Endothelial cell (in vitro differentiated cells): ENCODE measurements around the gene GAK. TPM values are rescaled to one million over a fixed set of nuclear protein-coding genes. Genes with fewer than 3 reads are reported as not detected.
A peak's percentile ranks its signal among the peaks of the same experiment; 100 is the strongest.
"Not testable (repeated sequence)": the region's sequence is repeated elsewhere in the genome, so short reads cannot be mapped to it uniquely, and the experiment has no call there.

Experiments
- DNase-seq: peaks from one replicate; pipeline ENCODE4 v3.0.0; 2021; ENCODE audit warnings: low spot score
- H3K27ac Mint-ChIP-seq: one replicate; pipeline ENCODE4 v1.8.0; 2021; ENCODE audit warnings: mixed read lengths, inconsistent platforms; ENCODE audit not compliant: unreplicated experiment
- H3K27me3 Mint-ChIP-seq: one replicate; pipeline ENCODE4 v1.8.0; 2021; ENCODE audit warnings: mild to moderate bottlenecking, moderate library complexity, mixed read lengths, inconsistent platforms; ENCODE audit not compliant: unreplicated experiment
- H3K36me3 Mint-ChIP-seq: one replicate; pipeline ENCODE4 v1.8.0; 2021; ENCODE audit warnings: mild to moderate bottlenecking, low read depth, mixed read lengths, inconsistent platforms; ENCODE audit not compliant: unreplicated experiment
- H3K4me1 Mint-ChIP-seq: one replicate; pipeline ENCODE4 v1.8.0; 2021; ENCODE audit warnings: mild to moderate bottlenecking, mixed read lengths, inconsistent platforms; ENCODE audit not compliant: unreplicated experiment
- H3K4me3 Mint-ChIP-seq: one replicate; pipeline ENCODE4 v1.8.0; 2021; ENCODE audit warnings: mild to moderate bottlenecking, mixed read lengths, inconsistent platforms; ENCODE audit not compliant: unreplicated experiment
- H3K9me3 Mint-ChIP-seq: one replicate; pipeline ENCODE4 v1.8.0; 2021; ENCODE audit warnings: mixed read lengths, inconsistent platforms; ENCODE audit not compliant: unreplicated experiment
- CTCF ChIP-seq: fragments of 200-600 bp; sonication (generic); IDR thresholded peaks from one replicate; pipeline ENCODE4 v1.5.0; 2021; ENCODE audit warnings: antibody characterized with exemption; ENCODE audit not compliant: unreplicated experiment
- total RNA-seq: library from RNA; stranded (reverse); fragmentation: NEBNext Ultra II Directional; extraction: Animal tissue kit (Norgen Biotek cat#: 25700); gene quantifications from one replicate; pipeline ENCODE4 v1.2.1, GENCODE V29; 2021; ENCODE audit not compliant: unreplicated experiment

Gene GAK
- total RNA-seq, 1 donor from 2014 or later, result 112 TPM

GRCh38 chr4:945274-946102 lies 13.4 kb upstream of the GAK start:
- DNase-seq, result no peak
- TF ChIP-seq CTCF, result no peak
- H3K27ac Mint-ChIP-seq, result no peak overlapping the region
- H3K36me3 Mint-ChIP-seq, result peaks cover under 1% of the 10 kb centered on the region
- peaks cover 12% of the 10 kb centered on the region for H3K27me3 Mint-ChIP-seq
- H3K4me3 Mint-ChIP-seq, result peak overlapping the region; percentile 48
- H3K9me3 Mint-ChIP-seq, result no peaks in the 10 kb centered on the region
- peaks cover 5% of the 10 kb centered on the region for H3K4me1 Mint-ChIP-seq

DNA sequence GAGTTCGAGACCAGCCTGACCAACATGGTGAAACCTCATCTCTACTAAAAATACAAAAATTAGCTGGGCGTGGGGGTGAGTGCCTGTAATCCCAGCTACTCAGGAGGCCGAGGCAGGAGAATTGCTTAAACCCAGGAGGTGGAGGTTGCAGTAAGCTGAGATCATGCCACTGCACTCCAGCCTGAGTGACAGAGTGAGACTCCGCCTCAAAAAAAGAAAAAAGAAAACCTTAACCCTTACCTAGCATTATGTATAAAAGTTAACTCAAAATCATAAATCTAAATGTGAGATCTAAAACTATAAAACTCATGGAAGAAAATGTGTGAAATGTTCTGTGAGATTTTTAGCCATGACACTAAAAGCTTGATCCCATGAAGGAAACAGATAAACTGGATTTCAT lies 7.4 kb upstream of the GAK start:
- H3K9me3 Mint-ChIP-seq, H3K36me3 Mint-ChIP-seq, H3K27me3 Mint-ChIP-seq, DNase-seq, H3K4me3 Mint-ChIP-seq, H3K27ac Mint-ChIP-seq, H3K4me1 Mint-ChIP-seq: not testable (repeated sequence)

DNA sequence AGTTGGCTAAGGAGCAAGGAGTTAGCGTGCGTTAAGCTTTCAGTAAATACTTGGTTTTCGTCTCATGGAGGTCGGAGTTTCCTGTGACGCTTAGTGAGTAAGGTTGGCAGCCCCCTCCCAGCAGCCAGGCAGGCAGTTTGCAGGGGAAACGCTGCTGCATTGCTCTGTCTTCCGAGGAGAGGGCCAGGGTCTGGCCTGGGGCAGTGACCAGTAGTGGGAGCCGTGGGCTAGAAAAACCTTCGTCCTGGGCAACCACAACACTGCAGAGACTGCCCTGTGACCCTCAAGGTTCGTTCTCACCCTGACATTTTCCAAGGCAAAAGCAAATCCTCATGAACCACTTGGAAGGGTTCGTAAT lies 576 bp upstream of the GAK start:
- TF ChIP-seq CTCF, result no peak
- Mint-ChIP-seq H3K27me3 (peaks cover 8% of the 10 kb centered on the region), H3K27ac (peak overlapping the region; percentile 77), H3K4me3 (peak overlapping the region; percentile 94), H3K9me3 (no peaks in the 10 kb centered on the region), H3K36me3 (no peaks in the 10 kb centered on the region), H3K4me1 (peaks cover 25% of the 10 kb centered on the region)
- peak; percentile 43 for DNase-seq

DNA sequence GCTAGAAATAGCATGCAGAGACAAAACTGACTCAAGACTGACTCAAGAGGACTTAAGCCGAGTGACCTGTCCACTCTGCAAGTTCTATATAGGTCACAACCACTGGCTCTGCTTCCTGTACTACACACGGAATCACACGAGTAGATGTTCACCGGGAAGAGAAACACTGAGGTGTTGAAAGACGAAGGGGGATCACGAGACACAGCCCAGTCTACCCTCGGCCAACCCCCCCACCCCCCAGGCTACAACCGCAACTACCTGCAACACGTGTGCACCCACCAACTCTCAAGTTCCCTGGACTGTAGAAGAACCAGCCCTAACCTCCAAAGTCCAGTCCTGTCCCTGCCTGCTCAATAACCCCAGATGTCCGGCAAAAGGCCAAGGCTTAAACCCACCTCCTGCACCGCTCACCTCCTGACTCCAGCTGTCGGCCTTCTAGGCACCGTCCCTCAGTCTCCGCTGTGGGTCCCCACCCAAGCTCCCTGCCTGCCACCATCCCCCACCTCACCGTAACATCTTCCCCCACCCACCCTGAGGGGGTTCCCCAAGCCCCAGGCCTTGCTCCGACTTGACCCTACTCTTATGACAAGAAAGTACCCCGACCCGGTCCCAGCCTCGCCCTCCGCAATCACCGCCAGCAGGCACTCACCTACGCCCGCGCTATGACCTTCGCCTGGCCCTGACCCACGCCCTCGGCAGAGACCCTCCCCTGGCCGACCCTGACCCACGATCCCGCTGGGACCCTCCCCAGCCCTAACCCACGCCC lies 739 bp downstream of the GAK start:
- Mint-ChIP-seq H3K27me3 (peaks cover 8% of the 10 kb centered on the region), H3K4me3 (peak overlapping the region; percentile 94), H3K4me1 (peaks cover 24% of the 10 kb centered on the region), H3K27ac (peak overlapping the region; percentile 82), H3K36me3 (no peaks in the 10 kb centered on the region), H3K9me3 (no peaks in the 10 kb centered on the region)
- no peak for TF ChIP-seq CTCF
- DNase-seq, result no peak

DNA sequence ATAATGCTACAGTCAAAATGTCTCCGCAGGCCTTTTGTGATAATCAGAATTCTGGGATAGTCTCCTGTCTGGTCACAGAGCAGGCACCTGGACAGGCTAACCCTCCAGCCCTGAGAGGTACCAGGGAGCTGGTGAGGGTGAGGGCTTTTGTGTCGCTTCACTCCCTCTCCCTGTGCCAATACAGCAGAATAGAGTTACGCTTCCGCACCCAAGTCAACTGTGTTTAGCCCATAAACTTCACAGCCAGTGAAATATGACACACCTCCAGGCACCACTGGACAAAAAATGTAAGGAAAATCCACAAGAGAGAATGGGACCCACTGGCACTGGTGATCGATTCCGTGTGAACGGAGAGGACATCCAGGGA lies 1.3 kb downstream of the GAK start:
- no peak for DNase-seq
- no peaks in the 10 kb centered on the region for H3K9me3 Mint-ChIP-seq
- H3K4me1 Mint-ChIP-seq, result peaks cover 22% of the 10 kb centered on the region
- peaks cover 8% of the 10 kb centered on the region for H3K27me3 Mint-ChIP-seq
- peaks cover 4% of the 10 kb centered on the region for H3K36me3 Mint-ChIP-seq
- peak overlapping the region; percentile 94 for H3K4me3 Mint-ChIP-seq
- peak overlapping the region; percentile 82 for H3K27ac Mint-ChIP-seq
- TF ChIP-seq CTCF, result no peak
